Activated CD4-positive, alpha-beta T cell treated with anti-CD3 and anti-CD28 coated beads, Interleukin-2, amount 50 U/mL, for 4 hours (primary cell): Measurements from ENCODE around the gene CTDP1.
"Not testable (repeated sequence)": the region's sequence is repeated elsewhere in the genome, so short reads cannot be mapped to it uniquely, and the experiment has no call there.

ENCODE experiments used
- DNase-seq, 2 experiments: peaks; one replicate each; pipeline ENCODE4 v3.0.0-alpha.2; 2020

The CTDP1 gene

GRCh38 chr18:79682894-79683625, 3.5 kb downstream of the CTDP1 start:
- peak; percentile 39 to 44 for DNase-seq

GRCh38 chr18:79683626-79684282, 4.2 kb downstream of the CTDP1 start:
- DNase-seq, result no peak

- no peak for DNase-seq
These were observed 4.7 kb downstream of the CTDP1 start for GRCh38 chr18:79684283-79684631.

- DNase-seq, result no peak
These were observed 5.2 kb downstream of the CTDP1 start for GRCh38 chr18:79684787-79685186.

GRCh38 chr18:79685281-79685680, 5.7 kb downstream of the CTDP1 start:
- DNase-seq, result no peak

- no peak for DNase-seq
These were observed 6.4 kb downstream of the CTDP1 start for GRCh38 chr18:79685971-79686370.

- no peak for DNase-seq
These were observed 8.2 kb downstream of the CTDP1 start for GRCh38 chr18:79687806-79688205.

- no peak for DNase-seq
These were observed 10.5 kb downstream of the CTDP1 start for GRCh38 chr18:79690071-79690470.

- DNase-seq, result no peak
These were observed 11.2 kb downstream of the CTDP1 start for GRCh38 chr18:79690586-79691482.

GRCh38 chr18:79692056-79692455, 12.5 kb downstream of the CTDP1 start:
- DNase-seq, result no peak

GRCh38 chr18:79692886-79693285, 13.3 kb downstream of the CTDP1 start:
- DNase-seq, result no peak

GRCh38 chr18:79693561-79694205, 14.1 kb downstream of the CTDP1 start:
- DNase-seq, result no peak

- DNase-seq, result not testable (repeated sequence)
These were observed 14.7 kb downstream of the CTDP1 start for GRCh38 chr18:79694206-79694894.

- DNase-seq, result no peak
These were observed 15.3 kb downstream of the CTDP1 start for GRCh38 chr18:79694895-79695213.

- DNase-seq, result no peak
These were observed 15.7 kb downstream of the CTDP1 start for GRCh38 chr18:79695269-79695668.

GRCh38 chr18:79695856-79696850, 16.6 kb downstream of the CTDP1 start:
- DNase-seq, result no peak

- DNase-seq, result no peak
These were observed 17.6 kb downstream of the CTDP1 start for GRCh38 chr18:79697178-79697577.

GRCh38 chr18:79697976-79698375, 18.4 kb downstream of the CTDP1 start:
- no peak for DNase-seq

GRCh38 chr18:79698668-79699335, 19.2 kb downstream of the CTDP1 start:
- no peak for DNase-seq

GRCh38 chr18:79699653-79700052, 20.1 kb downstream of the CTDP1 start:
- no peak for DNase-seq

GRCh38 chr18:79702906-79703305, 23.3 kb downstream of the CTDP1 start:
- DNase-seq, result no peak
